NCI-H524 treated with DMSO at 0.1 percent for 48 hours (cell line): Measurements from ENCODE around the gene CDK14.
A peak's percentile ranks its signal among the peaks of the same experiment; 100 is the strongest.

ENCODE experiments used
- DNase-seq: peaks from one replicate; lab custom pipeline; 2025; lab: John Stamatoyannopoulos, UW

The CDK14 gene

GRCh38 chr7:90951229-90951628 lies 355.1 kb downstream of the CDK14 start:
- DNase-seq: no peak

DNA sequence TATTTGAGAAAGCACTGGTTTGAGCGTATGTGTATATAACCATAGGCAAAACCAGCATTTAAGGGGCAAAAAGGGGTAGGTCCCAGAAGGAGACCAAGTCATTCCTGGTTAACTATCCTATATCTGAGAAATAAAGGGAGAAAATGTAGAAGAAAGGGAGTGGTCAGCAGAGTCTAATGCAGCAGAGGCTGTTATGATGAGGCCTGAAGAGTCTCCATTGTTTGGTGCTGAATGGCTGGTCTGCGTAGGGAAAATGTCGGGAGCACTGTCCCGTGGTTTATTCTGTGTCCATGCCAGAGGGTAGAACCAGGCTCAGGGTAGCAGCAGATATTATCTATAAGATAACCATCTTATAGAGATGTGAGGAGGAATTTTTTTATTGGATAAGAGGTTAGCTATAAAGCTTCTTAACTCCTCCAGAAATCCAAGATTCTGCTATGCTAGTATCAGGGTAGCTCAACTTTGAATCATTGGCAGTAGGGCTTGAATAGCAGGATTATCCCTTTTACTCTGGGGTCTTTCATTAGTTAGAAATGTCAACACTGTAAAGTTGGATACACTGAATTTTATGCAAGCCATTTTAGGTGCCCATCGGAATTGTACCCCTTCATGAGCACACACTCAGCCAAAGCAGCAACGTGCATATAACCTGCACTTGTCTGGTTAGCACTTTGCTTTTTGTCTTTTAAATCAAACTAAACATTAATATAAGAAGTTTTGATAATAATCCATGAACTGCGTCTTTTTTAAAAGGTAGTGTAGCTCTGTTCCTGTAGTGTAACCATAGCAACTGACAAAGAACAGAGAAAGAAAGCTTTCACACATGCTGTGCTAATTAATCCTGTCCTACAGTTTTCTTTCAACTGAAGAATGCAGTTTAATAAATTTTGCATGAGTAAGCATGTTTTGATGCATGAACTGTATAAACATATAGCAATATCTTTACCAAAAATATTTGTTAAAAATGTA lies 356.1 kb downstream of the CDK14 start:
- no peak for DNase-seq

- peak; percentile 96 for DNase-seq
Measured at GRCh38 chr7:90955641-90956207, 359.6 kb downstream of the CDK14 start.

- DNase-seq: no peak
Measured at GRCh38 chr7:90957883-90958282, 361.8 kb downstream of the CDK14 start.

- no peak for DNase-seq
Measured at GRCh38 chr7:90958647-90959046, 362.5 kb downstream of the CDK14 start.

- no peak for DNase-seq
Measured at GRCh38 chr7:90961037-90961725, 365.1 kb downstream of the CDK14 start.

DNA sequence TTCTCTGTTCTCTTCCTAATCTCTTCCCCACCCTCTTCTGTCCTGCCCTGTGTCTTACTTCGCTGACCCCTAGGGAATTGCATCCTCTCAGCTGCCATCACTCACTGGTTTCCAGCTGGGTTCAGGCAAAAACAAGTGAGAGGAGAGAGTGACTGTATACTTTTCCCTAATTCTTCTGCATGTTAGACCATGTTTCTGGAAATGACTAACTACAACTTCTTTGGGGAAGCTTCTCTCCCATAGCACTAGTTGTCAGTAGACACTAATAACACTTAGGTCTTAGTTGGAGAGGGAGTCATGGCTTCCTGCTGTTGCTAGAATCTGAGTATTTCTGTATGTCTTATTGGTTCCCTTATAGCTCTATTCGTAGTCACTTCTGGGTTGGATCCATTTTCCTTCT lies 369.1 kb downstream of the CDK14 start:
- no peak for DNase-seq

DNA sequence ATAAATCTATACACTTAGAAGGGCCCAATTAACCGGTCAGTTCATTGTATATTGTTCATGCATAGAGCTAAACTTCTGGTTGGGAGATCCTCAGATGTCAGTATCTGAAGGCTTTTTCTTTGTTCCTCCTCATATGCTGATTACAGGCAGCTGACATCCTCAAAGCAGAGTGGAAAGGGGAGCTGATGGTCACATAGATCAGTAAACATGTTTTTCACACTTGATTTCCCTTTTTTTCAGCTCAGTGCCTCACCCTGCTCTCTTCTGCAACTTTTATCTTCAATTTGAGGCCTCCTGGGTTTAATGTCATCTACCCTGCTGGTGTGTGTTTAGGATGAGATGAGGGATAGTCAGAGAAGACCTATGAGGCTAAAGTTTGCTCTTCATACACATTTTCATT lies 370.2 kb downstream of the CDK14 start:
- no peak for DNase-seq

- no peak for DNase-seq
Measured at GRCh38 chr7:90968871-90969270, 372.8 kb downstream of the CDK14 start.

DNA sequence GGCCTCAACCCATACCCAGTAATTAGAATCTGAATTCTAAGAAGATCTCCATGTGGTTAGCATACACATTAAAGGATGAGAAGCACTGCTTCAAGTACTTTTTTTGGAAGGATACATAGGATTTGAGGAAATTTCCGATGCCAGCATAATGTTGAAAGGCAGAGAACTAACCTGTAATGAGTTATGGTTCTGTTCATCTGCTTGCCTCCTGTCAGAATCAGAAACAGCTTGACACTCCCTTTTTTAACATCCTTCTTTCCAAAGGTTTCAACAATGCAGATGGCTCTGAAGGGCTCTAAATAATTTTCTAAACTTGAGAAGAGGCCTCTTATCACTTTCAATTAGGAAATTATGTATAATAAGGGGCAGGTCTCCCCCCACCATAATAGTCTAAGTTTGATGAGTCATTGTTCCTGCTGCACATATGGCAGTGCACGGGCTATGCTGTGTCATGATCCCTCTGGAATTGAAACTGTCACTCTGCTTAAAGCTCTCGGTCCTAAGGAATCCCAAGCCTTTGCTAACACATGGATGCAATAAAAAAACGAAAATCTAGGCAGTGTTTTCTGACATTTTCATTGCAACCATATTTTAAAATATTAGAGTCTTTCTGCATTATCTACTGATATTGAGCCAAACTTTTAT lies 376.9 kb downstream of the CDK14 start:
- peak; percentile 91 for DNase-seq

DNA sequence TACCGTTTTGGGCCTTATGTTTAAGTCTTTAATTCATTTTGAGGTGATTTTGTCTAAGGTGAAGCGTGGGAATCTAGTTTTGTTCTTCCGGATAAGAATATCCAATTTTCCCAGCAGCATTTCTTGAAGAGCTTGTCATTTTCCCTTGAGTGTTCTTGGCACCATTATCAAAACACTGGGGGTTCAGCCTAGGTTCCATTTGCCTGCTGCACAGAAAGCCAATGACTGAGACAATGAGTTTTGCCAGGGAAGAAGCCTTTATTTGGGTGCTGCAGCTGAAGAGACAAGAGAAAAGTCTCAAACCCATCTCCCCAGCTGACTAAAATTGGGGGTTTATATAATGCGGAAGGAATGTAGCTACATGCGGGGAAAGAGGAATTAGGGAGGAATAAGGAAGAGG lies 380.9 kb downstream of the CDK14 start:
- no peak for DNase-seq

DNA sequence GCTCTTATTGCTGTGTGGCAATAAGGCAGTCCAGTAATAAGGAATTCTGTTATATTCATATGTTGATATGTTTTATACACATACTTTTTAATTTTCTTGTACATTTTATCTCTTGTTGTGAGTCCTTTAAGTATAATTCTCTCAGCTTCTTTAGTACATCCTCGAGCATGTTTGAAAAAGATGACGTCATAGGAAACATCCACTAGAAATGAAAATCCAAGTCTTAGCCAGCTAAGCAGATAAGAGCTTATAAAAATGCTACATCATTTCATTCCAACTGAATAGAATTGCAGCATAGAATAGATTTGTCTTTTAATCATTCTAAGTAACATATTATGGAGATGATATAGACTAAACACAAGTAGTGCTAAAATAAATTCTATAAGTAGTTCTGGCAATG lies 384.4 kb downstream of the CDK14 start:
- no peak for DNase-seq

DNA sequence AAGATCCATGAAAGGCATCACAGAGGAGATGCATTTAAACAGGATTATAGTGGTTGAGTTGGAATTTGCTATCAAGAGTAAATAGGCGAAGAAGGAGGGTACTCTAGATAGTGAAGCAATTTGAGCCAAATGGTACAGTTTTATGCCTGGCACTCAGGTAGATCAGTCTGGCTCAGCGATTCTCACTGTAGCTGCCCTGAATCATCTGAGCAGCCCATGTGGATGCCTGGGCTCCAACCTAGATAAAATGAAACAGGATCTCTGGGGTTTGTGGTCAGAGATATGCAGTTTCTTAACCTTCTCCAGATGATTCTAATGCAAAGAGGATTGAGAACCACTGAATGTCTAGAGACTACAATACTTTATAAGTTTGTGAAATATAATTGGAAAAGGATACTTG lies 386.1 kb downstream of the CDK14 start:
- no peak for DNase-seq

GRCh38 chr7:90984692-90985091 lies 388.6 kb downstream of the CDK14 start:
- DNase-seq: no peak

DNA sequence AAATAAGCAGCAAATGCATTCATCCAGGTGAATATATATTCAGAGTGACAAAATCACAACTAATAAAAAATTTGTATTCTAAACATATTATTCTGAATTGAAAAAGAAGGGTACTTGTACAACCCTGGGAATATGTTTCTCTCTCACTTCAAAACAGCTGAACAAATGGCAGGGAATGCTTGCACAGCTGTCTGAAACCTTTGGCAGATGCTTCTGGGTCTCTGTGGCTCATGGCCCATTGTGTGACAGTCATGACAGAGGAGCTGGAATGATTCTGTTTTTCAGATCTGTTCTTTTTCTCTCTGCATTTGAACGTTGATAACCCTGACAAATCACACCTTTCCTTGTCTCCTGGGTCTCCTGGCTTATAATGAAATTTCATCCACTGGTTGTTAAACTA lies 392.4 kb downstream of the CDK14 start:
- peak; percentile 19 for DNase-seq

GRCh38 chr7:90988996-90989765 lies 393.1 kb downstream of the CDK14 start:
- peak; percentile 90 for DNase-seq

GRCh38 chr7:90994121-90994520 lies 398.0 kb downstream of the CDK14 start:
- DNase-seq: no peak

DNA sequence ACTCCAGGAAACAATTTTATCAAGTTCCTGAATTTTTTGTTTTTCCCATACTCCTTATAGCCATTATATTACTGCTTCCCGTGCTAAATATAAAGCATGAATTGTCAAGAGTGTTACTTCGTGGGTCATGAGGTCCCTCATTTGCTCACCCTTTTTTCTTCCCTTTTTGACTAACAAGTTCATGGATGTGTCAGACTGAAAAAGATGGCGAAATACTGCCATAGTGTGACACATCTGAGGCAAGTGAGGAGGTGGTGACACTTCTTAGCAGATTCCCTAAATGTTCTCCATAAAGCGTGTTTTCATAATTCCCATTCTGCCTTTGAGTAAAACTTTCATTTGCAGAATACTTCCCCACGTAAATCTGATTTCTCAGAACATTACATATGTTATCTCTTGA lies 398.5 kb downstream of the CDK14 start:
- DNase-seq: no peak

- DNase-seq: no peak
Measured at GRCh38 chr7:90995996-90996395, 399.9 kb downstream of the CDK14 start.

- no peak for DNase-seq
Measured at GRCh38 chr7:90999989-91000979, 404.2 kb downstream of the CDK14 start.
